Hepatocyte (in vitro differentiated cells): ENCODE measurements around the gene IRF2BP1. TPM values are rescaled to one million over a fixed set of nuclear protein-coding genes. Genes with fewer than 3 reads are reported as not detected.
A peak's percentile ranks its signal among the peaks of the same experiment; 100 is the strongest.

Experiments used
- DNase-seq: peaks from one replicate; pipeline ENCODE4 v3.0.0-alpha.2; 2016; ENCODE audit warnings: low spot score
- H2AFZ ChIP-seq: fragments of 200-600 bp; sonication (generic); 2 replicates; pipeline ENCODE4 v1.6.0; 2016; ENCODE audit warnings: antibody characterized with exemption, mild to moderate bottlenecking
- H3K27ac ChIP-seq: fragments of 200-600 bp; sonication (generic); 2 replicates; pipeline ENCODE4 v1.5.1; 2016; ENCODE audit warnings: mild to moderate bottlenecking
- H3K27me3 ChIP-seq: fragments of 200-600 bp; sonication (generic); 2 replicates; pipeline ENCODE4 v1.6.1; 2016
- H3K36me3 ChIP-seq: fragments of 200-600 bp; sonication (generic); replicated peaks from 2 replicates; pipeline ENCODE4 v1.5.1; 2016; ENCODE audit warnings: low read depth; ENCODE audit not compliant: insufficient read depth
- H3K4me1 ChIP-seq: fragments of 200-600 bp; sonication (generic); 2 replicates; pipeline ENCODE4 v1.5.1; 2016; ENCODE audit warnings: mild to moderate bottlenecking, moderate library complexity; ENCODE audit not compliant: insufficient read depth
- H3K4me2 ChIP-seq: fragments of 200-600 bp; sonication (generic); 2 replicates; pipeline ENCODE4 v1.6.0; 2016
- H3K4me3 ChIP-seq: fragments of 200-600 bp; sonication (generic); 2 replicates; pipeline ENCODE4 v1.5.1; 2016; ENCODE audit warnings: mild to moderate bottlenecking
- H3K79me2 ChIP-seq: fragments of 200-600 bp; sonication (generic); 2 replicates; pipeline ENCODE4 v1.6.0; 2017; ENCODE audit warnings: mild to moderate bottlenecking
- H3K9me2 ChIP-seq: fragments of 200-600 bp; sonication (generic); replicated peaks from 2 replicates; pipeline ENCODE4 v1.6.0; 2017; ENCODE audit warnings: mild to moderate bottlenecking; ENCODE audit not compliant: insufficient read depth
- H3K9me3 ChIP-seq: fragments of 200-600 bp; sonication (generic); 2 replicates; pipeline ENCODE4 v1.5.1; 2016; ENCODE audit warnings: low read depth, mild to moderate bottlenecking
- H4K20me1 ChIP-seq: fragments of 200-600 bp; sonication (generic); 2 replicates; pipeline ENCODE4 v1.6.0; 2016; ENCODE audit warnings: mild to moderate bottlenecking; ENCODE audit not compliant: insufficient read depth, poor library complexity, severe bottlenecking
- CTCF ChIP-seq: fragments of 200-600 bp; sonication (generic); IDR thresholded peaks from 2 replicates; pipeline ENCODE4 v1.5.1; 2016; ENCODE audit warnings: antibody characterized with exemption, mild to moderate bottlenecking; ENCODE audit not compliant: poor library complexity
- EZH2 ChIP-seq: fragments of 200-600 bp; sonication (generic); IDR thresholded peaks from 2 replicates; pipeline ENCODE4 v1.6.1; 2016; ENCODE audit warnings: antibody characterized with exemption, mild to moderate bottlenecking, borderline replicate concordance
- EZH2phosphoT487 ChIP-seq: fragments of 200-600 bp; sonication (generic); IDR thresholded peaks from one replicate; pipeline ENCODE4 v1.6.1; 2018; ENCODE audit warnings: antibody characterized with exemption, mild to moderate bottlenecking, low read depth, moderate library complexity; ENCODE audit not compliant: unreplicated experiment, severe bottlenecking
- WGBS: methylation state at CpG from one replicate; pipeline ENCODE4 v1.1.6; 2016; ENCODE audit warnings: low lambda C conversion rate; ENCODE audit errors: missing lambda C conversion rate; 5-methylcytosine and 5-hydroxymethylcytosine counted together
- polyA plus RNA-seq: library from polyadenylated mRNA; unstranded; fragments of >200 nt; fragmentation: Nextera tagmentation; extraction: Ambion mirVana; gene quantifications from 2 replicates; pipeline ENCODE4 v1.2.1, GENCODE V29; 2016
- total RNA-seq: library from RNA; depleted of rRNA; stranded (reverse); fragments of >200 nt; gene quantifications from 2 replicates; pipeline ENCODE4 v1.2.3, GENCODE V29; 2014

Gene IRF2BP1
- total and polyA plus RNA-seq, 2 experiments from 2014 or later, result 11.5 to 25.2 TPM

- no peak overlapping the region for H3K4me2 ChIP-seq
- peaks cover 29% of the 10 kb centered on the region for H3K79me2 ChIP-seq
- no peak overlapping the region for H3K4me3 ChIP-seq
- H3K36me3 ChIP-seq, result no peaks in the 10 kb centered on the region
- H3K4me1 ChIP-seq, result no peaks in the 10 kb centered on the region
- H4K20me1 ChIP-seq, result peaks cover 8% of the 10 kb centered on the region
- no peaks in the 10 kb centered on the region for H3K9me2 ChIP-seq
- no peaks in the 10 kb centered on the region for H3K27me3 ChIP-seq
- TF ChIP-seq CTCF, result no peak
- TF ChIP-seq EZH2, result no peak
- no peak for TF ChIP-seq EZH2phosphoT487
- DNase-seq, result no peak
- H3K27ac ChIP-seq, result no peak overlapping the region
- no peaks in the 10 kb centered on the region for H3K9me3 ChIP-seq
- no peak overlapping the region for H2AFZ ChIP-seq
- 94% methylated on average over 7 of the region's 7 CpGs for WGBS
Measured at GRCh38 chr19:45852983-45853382, 33.0 kb downstream of the IRF2BP1 start.

DNA sequence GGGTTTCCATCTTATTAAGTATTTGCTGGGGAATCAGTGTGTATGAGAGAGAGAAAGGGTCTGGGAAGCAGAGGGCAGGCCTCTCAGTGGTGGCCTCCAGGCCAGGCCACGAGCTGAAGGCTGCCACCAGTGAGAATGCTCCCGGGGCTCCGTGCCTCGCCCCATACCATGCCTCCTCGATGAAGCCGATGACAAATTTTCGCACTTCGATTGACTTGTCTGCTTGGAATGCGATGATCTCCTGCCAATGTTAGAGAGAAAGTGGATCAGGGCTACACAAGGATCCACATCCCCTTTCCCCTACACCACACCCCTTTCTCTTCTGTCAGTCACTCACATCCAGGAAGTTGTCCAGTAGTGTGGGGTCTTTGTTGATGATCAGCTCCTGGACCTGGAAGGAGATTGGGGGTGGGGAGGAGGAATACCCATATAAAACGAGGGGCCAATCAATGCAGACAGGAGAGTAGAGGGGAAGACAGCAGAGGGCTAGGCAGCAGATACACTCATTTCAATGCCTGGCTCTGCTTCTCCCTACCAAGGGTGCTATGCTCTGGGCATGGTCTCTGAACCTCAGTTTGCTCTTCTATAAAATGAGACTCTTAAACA, 33.7 kb downstream of the IRF2BP1 start:
- Histone ChIP-seq H3K79me2 (peaks cover 25% of the 10 kb centered on the region), H2AFZ (no peak overlapping the region), H3K27me3 (no peaks in the 10 kb centered on the region), H3K9me2 (no peaks in the 10 kb centered on the region), H3K27ac (no peak overlapping the region), H3K9me3 (no peaks in the 10 kb centered on the region), H3K36me3 (no peaks in the 10 kb centered on the region), H4K20me1 (peaks cover 8% of the 10 kb centered on the region), H3K4me3 (no peak overlapping the region), H3K4me2 (no peak overlapping the region), H3K4me1 (no peaks in the 10 kb centered on the region)
- DNase-seq, result no peak
- TF ChIP-seq EZH2phosphoT487, result no peak
- no peak for TF ChIP-seq EZH2
- 98% methylated on average over 10 of the region's 10 CpGs for WGBS

DNA sequence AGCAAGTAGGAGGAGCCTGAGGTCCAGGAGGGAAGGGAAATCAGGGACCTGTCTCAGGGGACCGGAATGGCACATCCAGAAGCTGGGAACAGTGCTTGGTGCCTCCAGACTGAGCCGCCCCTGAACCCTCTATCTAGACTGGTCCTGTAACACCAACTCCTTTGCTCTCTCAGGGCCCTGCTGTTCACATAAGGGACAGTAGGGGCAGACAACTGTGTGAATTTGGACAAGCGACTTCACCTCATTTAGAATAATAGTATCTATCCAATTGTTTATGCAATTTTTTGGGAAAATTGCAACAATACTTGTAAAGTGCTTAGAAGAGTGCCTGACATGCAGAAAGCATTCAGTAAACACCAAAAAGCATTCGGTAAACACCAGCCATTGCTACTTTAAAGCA, 37.0 kb downstream of the IRF2BP1 start:
- Histone ChIP-seq H3K4me3 (no peak overlapping the region), H3K36me3 (no peaks in the 10 kb centered on the region)
- no peak for DNase-seq

More for the DNA sequence above, 37.0 kb downstream of the IRF2BP1 start:
- no peak overlapping the region for H3K27ac ChIP-seq
- 89% methylated on average over 4 of the region's 4 CpGs for WGBS
- H4K20me1 ChIP-seq, result no peaks in the 10 kb centered on the region
- H3K27me3 ChIP-seq, result no peaks in the 10 kb centered on the region
- TF ChIP-seq CTCF (peak; percentile 18), EZH2 (no peak), EZH2phosphoT487 (no peak)
- no peak overlapping the region for H3K4me2 ChIP-seq
- no peaks in the 10 kb centered on the region for H3K9me2 ChIP-seq
- no peaks in the 10 kb centered on the region for H3K9me3 ChIP-seq
- no peak overlapping the region for H2AFZ ChIP-seq
- H3K79me2 ChIP-seq, result no peaks in the 10 kb centered on the region
- no peaks in the 10 kb centered on the region for H3K4me1 ChIP-seq
